Measurements from ENCODE around the gene C20orf204. TPM values are rescaled to one million over a fixed set of nuclear protein-coding genes. Genes with fewer than 3 reads are reported as not detected.

Gene C20orf204
- total and polyA plus RNA-seq, 2 of the 8 experiments (the other 6 are each of a cell fraction or from before 2014, with no cell fraction given), result 0.39 to 0.52 TPM

DNA sequence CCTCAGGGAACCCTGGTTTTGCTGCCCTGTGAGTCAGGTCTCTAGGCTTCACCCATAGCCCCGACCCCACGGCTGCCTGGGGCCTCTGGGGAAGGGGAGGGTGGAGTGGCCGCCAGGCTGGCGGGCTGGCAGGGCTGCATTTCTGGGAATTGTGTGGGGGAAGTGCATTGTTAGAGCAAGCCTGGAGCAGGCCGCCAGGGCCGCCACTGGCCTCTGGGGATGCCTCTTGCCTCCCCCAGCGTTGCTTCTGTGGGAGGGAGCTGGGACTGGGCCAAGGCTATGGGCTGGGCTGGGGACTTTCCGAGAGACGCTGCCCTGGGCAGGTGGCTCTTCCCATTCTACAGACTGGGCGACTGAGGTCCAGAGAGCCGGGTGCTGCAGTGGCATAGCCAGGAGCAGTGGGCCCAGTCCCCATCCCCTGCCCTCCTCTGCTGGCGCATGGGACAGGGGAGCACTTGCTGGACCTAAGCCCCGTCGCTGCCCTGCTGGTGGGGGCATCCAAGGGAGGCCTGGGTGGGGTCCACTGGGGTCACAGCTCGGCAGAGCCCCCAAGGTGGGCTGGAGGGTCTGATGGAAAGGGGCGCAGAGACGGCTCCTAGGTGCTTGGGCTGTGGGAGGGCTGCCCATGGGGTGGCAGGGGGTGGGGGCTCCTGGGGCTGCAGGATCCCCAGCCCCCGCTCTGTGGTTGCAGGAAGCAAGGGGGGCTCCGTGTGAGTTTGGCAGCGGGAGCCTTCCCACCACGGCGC lies 20.1 kb downstream of the C20orf204 start (continued):
- TF ChIP-seq TBP (IDR thresholded peaks at IDR 0.05; ENCODE audit: low read depth, low read length) (no peak), POLR2AphosphoS5 (IDR thresholded peaks at IDR 0.05; ENCODE audit: low read depth, low read length) (no peak), CHD1 (IDR thresholded peaks at IDR 0.05; ENCODE audit: low read depth, low read length) (no peak), NRF1 (IDR thresholded peaks at IDR 0.05; ENCODE audit: low read depth, low read length) (no peak)
